ENCODE measurements around the gene RPAP3. TPM values are rescaled to one million over a fixed set of nuclear protein-coding genes. Genes with fewer than 3 reads are reported as not detected.

The RPAP3 gene
- total and polyA plus RNA-seq, 4 donors, result 9.5 to 19.9 (median 14.9) TPM

Other genes starting within 250 kb of the RPAP3 start
- under 1 TPM in 1 of 2 donors, not detected in 1; 0.31 TPM for gene ENDOU, start 19.5 kb upstream of the RPAP3 start, total RNA-seq
- under 1 TPM; 0.07 to 0.45 TPM for gene ENDOU, start 19.5 kb upstream of the RPAP3 start, polyA plus RNA-seq
- 10 to 100 TPM; 11.3 to 26.5 TPM for gene RAPGEF3, start 52.9 kb upstream of the RPAP3 start, total RNA-seq
- gene RAPGEF3, start 52.9 kb upstream of the RPAP3 start, polyA plus RNA-seq, result 10 to 100 TPM in 1 of 2 donors, 1 to 10 TPM in 1; 8.3 to 40.4 TPM
- 10 to 100 TPM; 16.9 to 31.3 TPM for gene SLC48A1, start 67.2 kb upstream of the RPAP3 start, total RNA-seq
- 10 to 100 TPM; 16.8 to 24.5 TPM for gene SLC48A1, start 67.2 kb upstream of the RPAP3 start, polyA plus RNA-seq
- 100 to 1,000 TPM in 1 of 2 donors, 10 to 100 TPM in 1; 49.3 to 119 TPM for gene HDAC7, start 113.9 kb upstream of the RPAP3 start, total RNA-seq
- 10 to 100 TPM; 67.6 to 71.9 TPM for gene HDAC7, start 113.9 kb upstream of the RPAP3 start, polyA plus RNA-seq
- 10 to 100 TPM in 1 of 2 donors, 1 to 10 TPM in 1; 4.4 to 27.4 TPM for gene VDR, start 199.0 kb upstream of the RPAP3 start, total RNA-seq
- 10 to 100 TPM in 1 of 2 donors, 1 to 10 TPM in 1; 9.1 to 19.5 TPM for gene VDR, start 199.0 kb upstream of the RPAP3 start, polyA plus RNA-seq

Measured in lung (tissue), 4 donors.